Measurements from ENCODE around the gene MAP3K3.

The MAP3K3 gene

GRCh38 chr17:63694229-63694949, 72.2 kb downstream of the MAP3K3 start:
- TF ChIP-seq CTCF (conservative IDR thresholded peaks at IDR 0.05), result no peak
- no peak for TF ChIP-seq ZFX (IDR thresholded peaks at IDR 0.05)
- H3K27ac ChIP-seq, result no peak overlapping the region

GRCh38 chr17:63694950-63695773, 72.9 kb downstream of the MAP3K3 start:
- TF ChIP-seq CTCF (conservative IDR thresholded peaks at IDR 0.05), result no peak
- no peak for TF ChIP-seq ZFX (IDR thresholded peaks at IDR 0.05)
- no peak overlapping the region for H3K27ac ChIP-seq

- no peak overlapping the region for H3K27ac ChIP-seq
- TF ChIP-seq ZFX (IDR thresholded peaks at IDR 0.05) (no peak), CTCF (conservative IDR thresholded peaks at IDR 0.05) (no peak)
Observed at GRCh38 chr17:63695889-63696288, 73.7 kb downstream of the MAP3K3 start.

- TF ChIP-seq ZFX (IDR thresholded peaks at IDR 0.05) (no peak), CTCF (conservative IDR thresholded peaks at IDR 0.05) (no peak; the same call in 1 of the 2 replicates)
- no peak overlapping the region for H3K27ac ChIP-seq
Observed at GRCh38 chr17:63696381-63696961, 74.3 kb downstream of the MAP3K3 start.

- TF ChIP-seq CTCF (conservative IDR thresholded peaks at IDR 0.05) (peak; percentile 75), ZFX (IDR thresholded peaks at IDR 0.05) (no peak)
- no peak overlapping the region for H3K27ac ChIP-seq
Observed at GRCh38 chr17:63697341-63698286, 75.4 kb downstream of the MAP3K3 start.

GRCh38 chr17:63698381-63698885, 76.2 kb downstream of the MAP3K3 start:
- no peak for TF ChIP-seq CTCF (conservative IDR thresholded peaks at IDR 0.05)
- TF ChIP-seq ZFX (IDR thresholded peaks at IDR 0.05), result no peak

More at GRCh38 chr17:63698381-63698885, 76.2 kb downstream of the MAP3K3 start:
- H3K27ac ChIP-seq, result no peak overlapping the region
